ENCODE results near the gene FYB1. TPM values are rescaled to one million over a fixed set of nuclear protein-coding genes. Genes with fewer than 3 reads are reported as not detected.

FYB1 gene
- total RNA-seq, 2 donors from 2014 or later, result not detected

- no peak overlapping the region for H3K27ac Mint-ChIP-seq
- Histone ChIP-seq H3K36me3 (ENCODE audit: control insufficient read depth, insufficient read depth, low read length) (no peaks in the 10 kb centered on the region), H3K4me1 (ENCODE audit: control insufficient read depth, insufficient read depth, low read length) (no peaks in the 10 kb centered on the region), H3K9ac (ENCODE audit: extremely low read depth, low read length, poor library complexity, severe bottlenecking) (no peak overlapping the region), H3K27me3 (ENCODE audit: control insufficient read depth, insufficient read depth, low read length, poor library complexity, severe bottlenecking) (no peaks in the 10 kb centered on the region), H3K9me3 (ENCODE audit: control insufficient read depth, low read length) (no peaks in the 10 kb centered on the region), H3K4me3 (ENCODE audit: low read length) (no peak overlapping the region), H3K27ac (ENCODE audit: low read depth, low read length) (no peak overlapping the region)
- H3K36me3 Mint-ChIP-seq (ENCODE audit: low read depth), result no peaks in the 10 kb centered on the region
- no peaks in the 10 kb centered on the region for H3K9me3 Mint-ChIP-seq
- H3K27me3 Mint-ChIP-seq (ENCODE audit: insufficient read depth), result no peaks in the 10 kb centered on the region
- TF ChIP-seq CTCF (conservative IDR thresholded peaks at IDR 0.05), result no peak
- WGBS, 2 experiments (ENCODE audit: insufficient coverage in 1 of 2, insufficient read length in 1 of 2), result no CpG with 5 or more reads among the region's 1 CpG
- no peaks in the 10 kb centered on the region for H3K4me1 Mint-ChIP-seq
- no peak overlapping the region for H3K4me3 Mint-ChIP-seq
- DNase-seq, result no peak
Measured at GRCh38 chr5:39203951-39204350, 15.4 kb downstream of the FYB1 start.

- no peak overlapping the region for H3K4me3 Mint-ChIP-seq
- TF ChIP-seq CTCF (conservative IDR thresholded peaks at IDR 0.05), result no peak
Measured at GRCh38 chr5:39203275-39203922, 16.0 kb downstream of the FYB1 start.

GRCh38 chr5:39202597-39203274 is 16.6 kb downstream of the FYB1 start:
- no peaks in the 10 kb centered on the region for H3K9me3 Mint-ChIP-seq
- no peak overlapping the region for H3K27ac ChIP-seq (ENCODE audit: low read depth, low read length)
- no peaks in the 10 kb centered on the region for H3K36me3 ChIP-seq (ENCODE audit: control insufficient read depth, insufficient read depth, low read length)

More at GRCh38 chr5:39203275-39203922, 16.0 kb downstream of the FYB1 start:
- no peak overlapping the region for H3K9ac ChIP-seq (ENCODE audit: extremely low read depth, low read length, poor library complexity, severe bottlenecking)
- no peaks in the 10 kb centered on the region for H3K9me3 ChIP-seq (ENCODE audit: control insufficient read depth, low read length)
- no peaks in the 10 kb centered on the region for H3K27me3 Mint-ChIP-seq (ENCODE audit: insufficient read depth)
- no peaks in the 10 kb centered on the region for H3K36me3 Mint-ChIP-seq (ENCODE audit: low read depth)
- no peaks in the 10 kb centered on the region for H3K4me1 ChIP-seq (ENCODE audit: control insufficient read depth, insufficient read depth, low read length)
- H3K27ac Mint-ChIP-seq, result no peak overlapping the region
- H3K9me3 Mint-ChIP-seq, result no peaks in the 10 kb centered on the region
- WGBS, 2 experiments (ENCODE audit: insufficient coverage in 1 of 2, insufficient read length in 1 of 2), result no CpG with 5 or more reads among the region's 1 CpG
- H3K27me3 ChIP-seq (ENCODE audit: control insufficient read depth, insufficient read depth, low read length, poor library complexity, severe bottlenecking), result no peaks in the 10 kb centered on the region
- H3K4me3 ChIP-seq (ENCODE audit: low read length), result no peak overlapping the region
- no peaks in the 10 kb centered on the region for H3K36me3 ChIP-seq (ENCODE audit: control insufficient read depth, insufficient read depth, low read length)
- no peaks in the 10 kb centered on the region for H3K4me1 Mint-ChIP-seq
- DNase-seq, result no peak
- no peak overlapping the region for H3K27ac ChIP-seq (ENCODE audit: low read depth, low read length)

More at GRCh38 chr5:39202597-39203274, 16.6 kb downstream of the FYB1 start:
- TF ChIP-seq CTCF (conservative IDR thresholded peaks at IDR 0.05), result no peak
- DNase-seq, result no peak
- Mint-ChIP-seq H3K27me3 (ENCODE audit: insufficient read depth) (no peaks in the 10 kb centered on the region), H3K4me3 (no peak overlapping the region), H3K4me1 (no peaks in the 10 kb centered on the region), H3K36me3 (ENCODE audit: low read depth) (no peaks in the 10 kb centered on the region), H3K27ac (no peak overlapping the region)
- no peaks in the 10 kb centered on the region for H3K9me3 ChIP-seq (ENCODE audit: control insufficient read depth, low read length)
- H3K4me1 ChIP-seq (ENCODE audit: control insufficient read depth, insufficient read depth, low read length), result no peaks in the 10 kb centered on the region
- no peak overlapping the region for H3K9ac ChIP-seq (ENCODE audit: extremely low read depth, low read length, poor library complexity, severe bottlenecking)
- 91 to 95% methylated on average over 6 to 11 of the region's 11 CpGs for WGBS, 2 experiments (ENCODE audit: insufficient coverage in 1 of 2, insufficient read length in 1 of 2)
- H3K4me3 ChIP-seq (ENCODE audit: low read length), result no peak overlapping the region
- no peaks in the 10 kb centered on the region for H3K27me3 ChIP-seq (ENCODE audit: control insufficient read depth, insufficient read depth, low read length, poor library complexity, severe bottlenecking)
